GM10266 (cell line): ENCODE results near the gene BIRC6.
A peak's percentile ranks its signal among the peaks of the same experiment; 100 is the strongest.

ENCODE experiments used
- DNase-seq: peaks from one replicate; pipeline ENCODE4 v3.0.0; 2012; ENCODE audit errors: extremely low spot score
- CTCF ChIP-seq: IDR thresholded peaks from 2 replicates; pipeline ENCODE4 v1.5.1; 2012; ENCODE audit warnings: mild to moderate bottlenecking, low read depth; ENCODE audit not compliant: control insufficient read depth, insufficient read depth; ENCODE audit errors: missing control alignments

BIRC6 gene

GRCh38 chr2:32622570-32623310 lies 265.9 kb downstream of the BIRC6 start:
- TF ChIP-seq CTCF: no peak
- DNase-seq: no peak

GRCh38 chr2:32623311-32623706 lies 266.5 kb downstream of the BIRC6 start:
- no peak for TF ChIP-seq CTCF
- DNase-seq: no peak

- no peak for DNase-seq
- no peak for TF ChIP-seq CTCF
Measured at GRCh38 chr2:32624812-32625211, 268.0 kb downstream of the BIRC6 start.

- no peak for TF ChIP-seq CTCF
- no peak for DNase-seq
Measured at GRCh38 chr2:32626639-32627221, 269.9 kb downstream of the BIRC6 start.

GRCh38 chr2:32627441-32627813 lies 270.6 kb downstream of the BIRC6 start:
- DNase-seq: no peak
- no peak for TF ChIP-seq CTCF

- no peak for TF ChIP-seq CTCF
- peak; percentile 90 for DNase-seq
Measured at GRCh38 chr2:32627814-32628579, 271.2 kb downstream of the BIRC6 start, which contains the start of gene TTC27. TTC27 (plus strand) TSS chr2:32628050; CDS start chr2:32628293, 243 bp downstream.
